Activated naive CD4-positive, alpha-beta T cell treated with Interleukin-2 at 50 U/mL for 16 hours (primary cell): ENCODE data around the gene SMAP1.
"Not testable (repeated sequence)": the region's sequence is repeated elsewhere in the genome, so short reads cannot be mapped to it uniquely, and the experiment has no call there.

Experiments
- DNase-seq: peaks from one replicate; pipeline ENCODE4 v3.0.0-alpha.2; 2020

SMAP1 gene

GRCh38 chr6:70684794-70685493 lies 17.3 kb downstream of the SMAP1 start:
- DNase-seq: no peak

DNA sequence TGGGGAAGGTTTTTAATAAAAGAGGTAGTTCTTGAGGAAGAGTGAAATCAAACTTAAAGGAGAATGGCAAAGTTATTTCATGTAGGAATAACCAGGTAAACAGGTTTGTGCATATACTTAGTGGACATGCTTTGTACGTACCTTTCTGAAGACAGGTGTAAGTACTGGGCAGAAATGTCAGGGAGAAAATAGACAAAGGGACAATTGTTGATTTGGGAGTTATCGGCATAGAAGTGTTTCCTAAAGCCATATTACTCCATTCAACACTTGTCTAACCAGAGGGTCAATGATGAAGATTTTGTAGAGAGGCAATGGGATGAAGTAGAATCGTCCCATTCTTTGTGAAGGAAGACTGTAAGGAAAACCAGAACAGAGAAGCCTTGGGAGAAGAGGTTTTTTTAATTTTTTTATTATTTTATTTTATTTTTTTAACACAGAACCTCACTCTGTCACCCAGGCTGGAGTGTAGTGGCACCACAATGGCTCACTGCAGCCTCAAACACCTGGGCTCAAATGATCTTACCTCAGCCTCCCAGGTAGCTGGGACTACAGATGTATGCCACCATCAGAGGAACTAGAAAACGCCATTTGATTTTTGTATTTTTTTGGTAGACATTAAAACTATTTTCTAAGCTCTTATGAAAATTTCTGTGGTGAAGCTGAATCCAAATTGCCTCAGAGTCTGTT lies 18.0 kb downstream of the SMAP1 start:
- no peak for DNase-seq

GRCh38 chr6:70686548-70687133 lies 19.0 kb downstream of the SMAP1 start:
- no peak for DNase-seq

DNA sequence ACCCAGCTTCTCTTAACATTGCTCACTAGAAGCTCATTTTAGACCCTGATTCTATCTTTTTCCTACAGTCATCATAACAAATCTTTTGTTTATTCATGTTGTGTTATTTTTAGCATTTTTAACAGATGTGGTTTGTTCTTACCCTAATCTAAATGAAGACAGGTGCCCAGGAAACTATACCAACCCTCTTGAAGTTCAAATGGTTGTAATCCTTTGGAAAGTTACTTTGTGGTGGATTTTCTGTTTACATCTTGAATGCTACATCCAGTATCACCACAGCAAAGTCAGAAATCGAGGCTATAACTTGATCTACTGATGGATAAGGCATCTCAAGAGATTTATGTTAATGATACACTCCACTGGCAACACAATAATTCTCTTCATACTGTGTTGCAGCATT lies 26.2 kb downstream of the SMAP1 start:
- DNase-seq: no peak

- no peak for DNase-seq
Observed at GRCh38 chr6:70694371-70694770, 26.7 kb downstream of the SMAP1 start.

DNA sequence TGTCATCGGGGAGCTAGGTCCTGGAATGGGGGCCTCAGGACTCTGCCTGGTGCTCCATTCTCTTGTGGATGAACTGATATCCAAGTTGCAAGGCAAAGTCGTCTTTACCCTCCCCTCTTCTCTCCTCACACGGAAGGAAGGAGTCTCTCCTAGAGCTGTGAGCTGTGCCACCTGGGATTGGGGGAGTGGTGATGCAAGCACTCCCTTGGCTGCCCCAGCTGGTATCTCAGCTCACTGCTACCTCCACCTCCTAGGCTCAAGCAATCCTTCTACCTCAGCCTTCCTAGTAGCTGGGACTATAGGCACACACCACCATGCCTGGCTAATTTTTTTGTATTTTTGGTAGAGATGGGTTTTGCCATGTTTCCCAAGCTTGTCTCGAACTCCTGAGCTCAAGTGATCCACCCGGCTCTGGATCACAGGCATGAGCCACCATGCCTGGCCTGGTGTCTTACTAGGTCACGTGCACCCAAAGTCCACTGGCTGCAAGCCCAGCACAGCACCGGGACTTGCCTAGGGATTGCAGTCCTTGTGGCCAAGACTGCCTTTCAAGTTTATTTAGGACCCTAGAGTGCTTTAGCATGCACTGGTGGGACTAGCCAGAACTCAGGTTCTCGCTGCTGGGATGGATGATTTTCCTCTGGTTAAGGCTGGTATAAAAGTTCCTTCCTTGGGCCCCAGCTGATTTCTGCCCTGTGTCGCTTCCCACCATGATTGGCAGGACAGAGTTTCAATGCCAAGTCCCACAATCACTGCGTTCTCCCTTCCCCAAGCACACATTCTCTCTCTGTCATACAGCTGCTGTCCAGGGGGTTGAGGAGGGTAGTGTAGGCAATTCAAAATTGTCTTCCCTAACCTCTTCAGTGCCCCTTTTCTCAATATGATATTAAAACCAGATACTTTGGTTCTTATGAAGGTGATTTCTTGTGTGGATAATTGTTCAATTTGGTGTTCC lies 33.5 kb downstream of the SMAP1 start:
- no peak for DNase-seq

GRCh38 chr6:70705772-70706171 lies 38.1 kb downstream of the SMAP1 start:
- DNase-seq: no peak

DNA sequence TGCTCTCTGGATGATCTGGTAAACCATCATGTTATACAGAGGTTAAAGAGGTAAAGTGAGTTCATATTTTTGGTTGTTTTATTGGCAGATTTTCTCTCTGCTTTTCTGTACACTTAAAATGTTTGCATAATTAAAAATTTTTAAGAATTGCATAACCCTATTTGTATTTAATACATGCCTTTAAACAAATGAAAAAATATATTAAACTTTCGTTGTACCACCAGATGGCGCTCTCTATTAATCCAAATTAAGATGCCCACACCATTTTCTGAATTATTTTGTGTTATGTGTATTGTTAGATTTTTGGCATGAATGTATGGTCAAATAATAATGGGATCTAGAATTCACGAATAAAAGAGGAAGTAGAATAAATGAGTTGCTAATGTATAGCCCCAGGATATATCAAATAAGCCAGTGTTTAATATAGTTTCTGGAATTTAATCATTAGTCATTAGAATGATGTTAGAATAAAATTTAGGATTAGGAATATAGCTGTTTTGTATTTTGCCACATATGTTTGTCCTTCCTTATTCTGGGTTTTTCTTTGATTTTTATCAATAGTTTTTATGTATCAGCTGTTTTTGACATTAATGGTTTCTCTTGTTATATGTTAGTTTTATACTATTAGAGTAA lies 38.9 kb downstream of the SMAP1 start:
- no peak for DNase-seq

GRCh38 chr6:70707893-70708292 lies 40.2 kb downstream of the SMAP1 start:
- DNase-seq: no peak

DNA sequence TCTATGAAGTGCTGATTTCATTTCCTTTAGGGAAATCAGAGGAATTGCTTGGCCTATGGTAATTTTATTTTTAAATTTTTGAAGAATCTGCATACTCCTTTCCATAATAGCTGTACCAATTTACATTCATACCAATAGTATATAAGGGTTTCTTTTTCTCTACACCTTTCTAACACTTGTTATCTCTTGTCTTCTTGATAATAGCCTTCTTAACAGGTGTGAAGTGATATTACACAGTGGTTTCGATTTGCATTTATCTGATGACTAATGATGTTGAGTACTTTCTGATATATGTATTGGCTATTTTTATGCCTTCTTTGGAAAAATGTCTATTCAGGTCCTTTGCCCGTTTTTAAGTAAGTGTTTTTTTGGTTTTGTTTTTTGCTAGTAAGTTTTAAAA lies 40.8 kb downstream of the SMAP1 start:
- DNase-seq: no peak

DNA sequence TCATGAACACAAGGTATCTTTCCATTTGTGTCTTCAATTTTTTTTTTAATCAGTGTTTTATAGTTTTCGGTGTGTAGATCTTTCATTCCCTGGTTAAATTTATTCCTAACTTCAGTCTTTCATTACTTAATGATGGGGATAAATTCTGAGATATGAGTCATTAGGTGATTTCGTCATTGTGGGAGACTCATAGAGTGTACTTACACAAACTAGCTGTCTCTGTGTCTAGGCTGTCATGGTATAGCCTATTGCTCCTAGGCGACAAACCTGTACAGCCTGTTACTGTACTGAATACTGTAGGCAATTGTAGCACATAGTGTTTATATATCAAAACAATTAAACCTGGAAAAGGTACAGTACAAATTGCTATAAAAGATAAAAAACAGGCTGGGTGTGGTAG lies 42.1 kb downstream of the SMAP1 start:
- no peak for DNase-seq

GRCh38 chr6:70714716-70715257 lies 47.1 kb downstream of the SMAP1 start:
- DNase-seq: no peak

GRCh38 chr6:70717038-70717801 lies 49.5 kb downstream of the SMAP1 start:
- no peak for DNase-seq

- no peak for DNase-seq
Observed at GRCh38 chr6:70724524-70724923, 56.8 kb downstream of the SMAP1 start.

- DNase-seq: no peak
Observed at GRCh38 chr6:70725817-70726415, 58.2 kb downstream of the SMAP1 start.

GRCh38 chr6:70734381-70734780 lies 66.7 kb downstream of the SMAP1 start:
- no peak for DNase-seq

DNA sequence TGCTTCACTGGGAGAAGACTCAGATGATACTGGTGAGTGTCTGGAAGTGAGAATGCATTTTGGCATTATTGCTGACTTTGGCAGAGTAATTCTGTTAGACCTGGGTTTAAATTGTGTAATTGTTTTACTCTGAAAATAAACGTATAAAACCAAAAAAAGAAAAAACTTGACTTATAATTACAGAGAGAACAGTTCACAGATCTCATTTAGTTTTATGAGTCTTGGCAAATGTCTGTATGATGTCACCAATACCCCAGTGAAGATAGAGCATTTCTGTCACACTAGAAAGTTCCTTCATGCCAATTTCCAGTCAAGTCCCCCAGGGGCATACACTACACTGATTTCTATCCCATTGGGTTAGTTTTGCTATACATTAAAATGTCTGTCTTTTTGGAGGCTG lies 67.3 kb downstream of the SMAP1 start:
- no peak for DNase-seq

GRCh38 chr6:70735513-70735912 lies 67.8 kb downstream of the SMAP1 start:
- no peak for DNase-seq

DNA sequence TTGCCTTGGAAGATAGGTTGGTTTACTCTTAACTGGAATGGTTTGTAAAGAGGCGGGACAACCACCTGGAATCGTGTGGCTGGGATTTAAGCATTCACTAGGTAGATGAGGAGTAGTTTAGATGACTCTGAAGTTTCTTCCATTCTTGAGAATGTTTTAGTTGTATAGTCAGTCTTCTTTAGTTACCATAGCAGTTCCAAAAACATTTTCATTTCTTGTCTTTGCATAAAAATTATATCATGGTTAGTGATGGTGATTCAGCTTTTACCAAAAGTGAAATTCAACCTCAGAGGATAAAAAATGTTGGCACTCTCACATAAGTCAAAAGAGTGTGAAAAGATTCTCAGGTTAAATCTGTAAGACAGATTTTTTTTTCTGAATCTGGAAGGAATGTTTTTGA lies 70.3 kb downstream of the SMAP1 start:
- DNase-seq: no peak

- DNase-seq: no peak
Observed at GRCh38 chr6:70739534-70739933, 71.9 kb downstream of the SMAP1 start.

DNA sequence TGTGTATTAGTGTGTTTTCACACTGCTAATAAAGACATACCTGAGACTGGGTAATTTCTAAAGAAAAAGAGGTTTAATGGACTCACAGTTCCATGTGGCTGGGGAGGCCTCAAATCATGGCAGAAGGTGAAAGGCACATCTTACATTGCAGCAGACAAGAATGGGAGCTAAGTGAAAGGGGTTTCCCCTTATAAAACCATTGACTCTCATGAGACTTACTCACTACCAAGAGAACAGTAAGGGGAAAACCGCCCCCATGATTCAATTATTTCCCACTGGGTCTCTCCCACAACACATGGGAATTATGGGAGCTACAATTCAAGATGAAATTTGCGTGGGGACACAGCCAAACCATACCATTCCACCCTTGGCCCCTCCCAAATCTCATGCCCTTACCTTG lies 73.1 kb downstream of the SMAP1 start:
- DNase-seq: not testable (repeated sequence)
